Heart left ventricle (tissue), 16 donors: ENCODE results near the gene CREG1. TPM values are rescaled to one million over a fixed set of nuclear protein-coding genes. Genes with fewer than 3 reads are reported as not detected.

Experiments
- ATAC-seq, 4 donors: fragments of 200-7000 bp; cut with Tn5 transposase; one replicate each; pipeline ENCODE4 v1.9.1; 2020 to 2022; ENCODE audit warnings: moderate library complexity in 4 of 4, mild to moderate bottlenecking in 3 of 4, moderate number of reproducible peaks in 1 of 4
- DNase-seq, 5 donors: peaks; one replicate each; pipeline ENCODE4 v3.0.0-alpha.2; 2020
- H3K27ac ChIP-seq, 12 donors: fragments of 200-600 bp; sonication (generic) in 4 of 12; one replicate each; pipeline versions ENCODE4 v1.5.0 to v1.8.0; 2016 to 2022; ENCODE audit warnings: mild to moderate bottlenecking in 2 of 12
- H3K27me3 ChIP-seq, 9 donors: fragments of 200-600 bp; sonication (generic) in 2 of 9; one replicate each; pipeline versions ENCODE4 v1.5.1 to v1.8.0; 2016 to 2022; ENCODE audit warnings: mild to moderate bottlenecking in 3 of 9
- H3K36me3 ChIP-seq, 9 donors: fragments of 200-600 bp; sonication (generic) in 2 of 9; one replicate each; pipeline versions ENCODE4 v1.5.0 to v1.8.0; 2018 to 2022; ENCODE audit warnings: mild to moderate bottlenecking in 2 of 9
- H3K4me1 ChIP-seq, 12 donors: fragments of 200-600 bp; sonication (generic) in 4 of 12; one replicate each; pipeline versions ENCODE4 v1.5.0 to v1.8.0; 2016 to 2022; ENCODE audit warnings: mild to moderate bottlenecking in 3 of 12
- H3K4me3 ChIP-seq, 12 donors: fragments of 200-600 bp; sonication (generic) in 4 of 12; one replicate each; pipeline versions ENCODE4 v1.5.0 to v1.8.0; 2017 to 2022; ENCODE audit warnings: mild to moderate bottlenecking in 9 of 12, moderate library complexity in 4 of 12
- H3K9me3 ChIP-seq, 12 donors: fragments of 200-600 bp; sonication (generic) in 4 of 12; one replicate each; pipeline versions ENCODE4 v1.5.0 to v1.8.0; 2016 to 2022; ENCODE audit warnings: mild to moderate bottlenecking in 1 of 12
- CTCF ChIP-seq, 12 donors: fragments of 200-600 bp; sonication (generic) in 4 of 12; IDR thresholded peaks; one replicate each; pipeline versions ENCODE4 v1.5.0 to v1.8.0; 2018 to 2022; ENCODE audit warnings: antibody characterized with exemption in 12 of 12, mild to moderate bottlenecking in 5 of 12
- POLR2A ChIP-seq, 2 donors: fragments of 450-650 bp; IDR thresholded peaks; one replicate each; pipeline ENCODE4 v1.6.1; 2017; ENCODE audit warnings: antibody characterized with exemption in 2 of 2, mild to moderate bottlenecking in 2 of 2, moderate library complexity in 2 of 2
- WGBS, 4 donors: extraction: QIAGEN DNeasy Blood & Tissue Kit in 2 of 4; methylation state at CpG; one replicate each; pipeline versions ENCODE4 v1.1.5 to v1.1.7; 2013 to 2018; 5-methylcytosine and 5-hydroxymethylcytosine counted together
- intact Hi-C, 10 donors: fragments of 100-400 bp; cut with DNase I; formaldehyde crosslinking; loops; one replicate each; pipeline versions ENCODE4 v1.11.1 to v1.14.2; 2022
- polyA plus RNA-seq, 2 donors: library from polyadenylated mRNA; stranded (reverse); fragments of 200-250 nt; gene quantifications; one replicate each; pipeline ENCODE4 v1.2.3, GENCODE V29; 2013
- total RNA-seq, 9 donors: library from RNA; depleted of rRNA in 2 of 9; stranded (reverse); fragments of >200 nt in 2 of 9; fragmentation: NEBNext Ultra II Directional in 3 of 9; extraction: Animal tissue kit (Norgen Biotek cat#: 25700) in 3 of 9; gene quantifications; one replicate each; pipeline versions ENCODE4 v1.1.0 to v1.2.4, GENCODE V29; 2016 to 2023
- donor health status: ischemic (EF 13 %, LVEDD 7.1; RV severe dilation, severe dysfunction).
- donor health status: healthy with polysubstance abuse.
- donor health status: DM: no; HTN: yes; CAD: no.
- donor health status: DM: no; HTN: no; CAD: no.
- donor health status: ischemic (EF 25% LVEDD 6.9; RV normal size, moderate dysfunction).
- donor health status: ischemic (EF 25% LVEDD 5.7; RV mildly dilated, moderate dysfunction).
- donor health status: healthy.
- donor health status: DM: yes; HTN: yes; CAD: no.
- donor health status: ischemic (EF 35%, LVEDD 5.7; RV mildly dilated, moderate dysfunction).
- donor health status: nonischemic (EF 11% LVEDD 7.7; RV severe dilation, severe dysfunction).
- donor health status: DM: yes; HTN: yes; CAD: no.
- donor health status: PGD.
- donor health status: ischemic (EF 29% LVEDD 5.4; RV normal size, mild dysfunction).
- donor health status: nonischemic (EF 23%, LVEDD 6.1; RV moderate dilation, normal function).

Gene CREG1
- total and polyA plus RNA-seq, 11 donors: 31.3 to 176 (median 85.5) TPM

GRCh38 chr1:167588361-167588760 lies 34.8 kb upstream of the CREG1 start:
- H3K27me3 ChIP-seq: no peaks in the 10 kb centered on the region
- no peaks in the 10 kb centered on the region for H3K36me3 ChIP-seq
- H3K4me3 ChIP-seq: no peak overlapping the region
- DNase-seq: no peak
- 75 to 97% (median 88%) methylated on average over 2 of the region's 2 CpGs for WGBS, 4 donors
- ATAC-seq: no peak
- intact Hi-C loops: no loop called here
- TF ChIP-seq CTCF (IDR thresholded peaks at IDR 0.05) (no peak), POLR2A (IDR thresholded peaks at IDR 0.05) (no peak)
- peaks cover 0 to 16% (median 0%) of the 10 kb centered on the region in 12 donors for H3K4me1 ChIP-seq
- H3K27ac ChIP-seq: peak overlapping the region in 1 of 12 donors; percentile 15
- no peaks in the 10 kb centered on the region for H3K9me3 ChIP-seq

GRCh38 chr1:167587872-167588271 lies 34.3 kb upstream of the CREG1 start:
- Histone ChIP-seq H3K36me3 (no peaks in the 10 kb centered on the region), H3K9me3 (no peaks in the 10 kb centered on the region), H3K4me1 (peaks cover 0 to 16% (median 0%) of the 10 kb centered on the region in 12 donors), H3K27me3 (no peaks in the 10 kb centered on the region), H3K4me3 (no peak overlapping the region), H3K27ac (no peak overlapping the region)
- TF ChIP-seq POLR2A (IDR thresholded peaks at IDR 0.05) (no peak), CTCF (IDR thresholded peaks at IDR 0.05) (no peak)
- DNase-seq (no peak), ATAC-seq (no peak)
- intact Hi-C loops: no loop called here
- 88 to 93% (median 93%) methylated on average over 1 of the region's 1 CpG for WGBS, 4 donors

GRCh38 chr1:167587342-167587741 lies 33.8 kb upstream of the CREG1 start:
- WGBS, 4 donors: 94 to 100% (median 95%) methylated on average over 2 of the region's 2 CpGs
- TF ChIP-seq CTCF (IDR thresholded peaks at IDR 0.05) (no peak), POLR2A (IDR thresholded peaks at IDR 0.05) (no peak)
- DNase-seq: no peak

GRCh38 chr1:167584581-167584980 lies 31.0 kb upstream of the CREG1 start:
- no peak for DNase-seq
- 74 to 89% (median 83%) methylated on average over 3 of the region's 3 CpGs for WGBS, 4 donors
- no peak for TF ChIP-seq CTCF (IDR thresholded peaks at IDR 0.05)
- TF ChIP-seq POLR2A (IDR thresholded peaks at IDR 0.05): no peak
- no peak overlapping the region for H3K4me3 ChIP-seq
- intact Hi-C loops: no loop called here
- no peaks in the 10 kb centered on the region for H3K27me3 ChIP-seq
- H3K9me3 ChIP-seq: no peaks in the 10 kb centered on the region
- peaks cover 0 to 16% (median 0%) of the 10 kb centered on the region in 12 donors for H3K4me1 ChIP-seq
- no peak for ATAC-seq
- H3K36me3 ChIP-seq: no peaks in the 10 kb centered on the region
- no peak overlapping the region for H3K27ac ChIP-seq

More at GRCh38 chr1:167587342-167587741, 33.8 kb upstream of the CREG1 start:
- Histone ChIP-seq H3K27me3 (no peaks in the 10 kb centered on the region), H3K36me3 (no peaks in the 10 kb centered on the region), H3K27ac (no peak overlapping the region), H3K4me1 (peaks cover 0 to 16% (median 0%) of the 10 kb centered on the region in 12 donors), H3K4me3 (no peak overlapping the region), H3K9me3 (no peaks in the 10 kb centered on the region)
- no peak for ATAC-seq
- intact Hi-C loops: no loop called here
